ENCODE measurements around the gene SLC17A7.
"Not testable (repeated sequence)": the region's sequence is repeated elsewhere in the genome, so short reads cannot be mapped to it uniquely, and the experiment has no call there.

The SLC17A7 gene

DNA sequence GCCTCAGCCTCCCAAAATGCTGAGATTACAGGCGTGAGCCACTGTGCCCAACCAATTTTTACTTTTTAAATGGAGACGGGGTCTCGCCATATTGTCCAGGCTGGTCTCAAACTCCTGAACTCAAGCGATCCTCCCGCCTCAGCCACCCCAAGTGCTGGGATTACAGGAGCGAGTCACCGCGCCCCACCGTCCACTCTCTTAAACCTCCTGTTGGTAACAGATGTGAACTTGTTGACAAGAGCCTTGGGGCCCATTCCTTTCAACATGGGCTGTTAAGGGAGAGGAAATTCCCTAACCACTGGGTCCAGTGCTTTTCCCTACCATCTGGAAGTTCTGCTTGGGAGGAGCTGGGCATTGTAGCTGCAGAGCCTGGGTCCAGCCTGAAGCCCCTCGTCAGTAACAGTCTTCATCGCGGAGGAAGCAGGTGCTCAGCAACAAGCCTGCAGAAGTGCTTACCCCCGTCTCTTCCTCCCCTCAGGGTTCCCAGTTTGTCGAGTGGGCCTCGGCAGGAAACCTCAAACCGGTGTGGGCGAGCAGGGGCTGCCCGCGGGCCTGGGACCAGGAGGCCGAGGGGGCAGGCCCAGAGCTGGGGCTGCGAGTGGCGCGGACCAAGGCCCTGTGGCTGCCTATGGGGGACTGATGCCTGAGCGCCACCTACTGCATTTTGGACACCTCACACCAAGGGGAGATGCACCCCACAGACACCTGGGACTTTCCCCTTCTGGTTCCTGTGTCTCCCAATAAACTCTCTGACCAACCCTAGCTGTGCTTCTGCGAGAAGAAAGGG lies 28.7 kb upstream of the SLC17A7 start:
- no peak for DNase-seq

DNA sequence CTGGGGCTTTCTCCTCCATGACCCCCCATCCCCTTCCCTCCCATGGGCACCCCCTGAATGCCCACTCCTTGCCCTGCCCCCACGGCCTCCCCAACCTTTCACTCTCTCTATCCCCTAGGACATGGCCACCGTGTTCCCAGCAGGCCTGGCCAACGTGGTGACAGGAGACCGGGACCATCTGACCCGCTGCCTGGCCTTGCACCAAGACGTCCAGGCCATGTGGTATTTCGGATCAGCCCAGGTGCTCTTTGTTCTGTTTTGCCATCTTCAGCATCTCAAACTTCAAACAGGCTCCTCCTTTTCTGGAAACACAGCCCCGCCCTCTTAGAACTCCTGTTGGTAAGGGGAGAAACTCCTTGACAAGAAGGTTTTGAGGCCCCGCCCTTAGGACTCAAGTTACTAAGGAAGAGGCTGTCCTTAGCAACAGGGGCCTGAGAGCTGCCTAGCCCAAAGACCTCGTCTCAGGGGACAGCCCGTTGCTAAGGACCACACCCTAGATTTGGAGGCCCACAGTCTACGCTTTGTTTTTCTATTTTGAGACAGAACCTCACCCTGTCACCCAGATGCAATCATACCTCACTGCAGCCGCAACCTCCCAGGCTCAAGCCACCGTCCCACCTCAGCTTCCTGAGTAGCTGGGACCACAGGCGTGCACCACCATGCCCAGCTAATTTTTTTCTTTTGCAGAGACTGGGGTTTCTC lies 27.6 kb upstream of the SLC17A7 start:
- DNase-seq = peak; percentile 48

DNA sequence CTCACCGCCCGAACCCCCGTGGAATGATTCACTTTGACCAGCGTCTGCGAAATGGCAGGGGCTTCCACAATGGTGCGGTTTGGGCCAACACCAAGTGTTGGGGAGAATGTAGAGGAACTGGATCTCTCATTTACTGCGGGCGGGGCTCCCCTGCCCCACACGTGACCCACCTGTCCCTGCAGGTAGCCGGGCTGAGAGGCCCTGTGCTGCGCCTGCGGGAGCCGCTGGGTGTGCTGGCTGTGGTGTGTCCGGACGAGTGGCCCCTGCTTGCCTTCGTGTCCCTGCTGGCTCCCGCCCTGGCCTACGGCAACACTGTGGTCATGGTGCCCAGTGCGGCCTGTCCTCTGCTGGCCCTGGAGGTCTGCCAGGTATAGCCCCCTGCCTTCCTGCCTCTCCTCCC lies 26.9 kb upstream of the SLC17A7 start:
- DNase-seq = no peak

DNA sequence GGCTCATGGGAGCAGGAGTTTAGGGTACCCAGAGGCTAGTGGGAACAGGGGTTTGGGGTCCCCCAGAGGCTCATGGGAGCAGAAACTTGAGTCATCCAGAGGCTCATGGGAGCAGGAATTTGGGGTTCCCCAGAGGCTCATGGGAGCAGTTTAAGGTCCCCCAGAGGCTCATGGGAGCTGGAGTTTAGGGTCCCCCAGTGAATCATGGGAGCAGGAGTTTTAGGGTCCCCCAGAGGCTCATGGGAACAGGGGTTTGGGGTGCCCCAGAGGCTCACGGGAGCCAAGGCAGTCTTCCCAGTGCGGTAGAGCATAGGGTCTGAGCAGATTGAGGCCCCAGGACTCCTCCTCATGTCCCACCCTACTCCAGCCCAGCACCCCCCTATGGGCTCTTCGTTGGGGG lies 24.0 kb upstream of the SLC17A7 start:
- no peak for DNase-seq

DNA sequence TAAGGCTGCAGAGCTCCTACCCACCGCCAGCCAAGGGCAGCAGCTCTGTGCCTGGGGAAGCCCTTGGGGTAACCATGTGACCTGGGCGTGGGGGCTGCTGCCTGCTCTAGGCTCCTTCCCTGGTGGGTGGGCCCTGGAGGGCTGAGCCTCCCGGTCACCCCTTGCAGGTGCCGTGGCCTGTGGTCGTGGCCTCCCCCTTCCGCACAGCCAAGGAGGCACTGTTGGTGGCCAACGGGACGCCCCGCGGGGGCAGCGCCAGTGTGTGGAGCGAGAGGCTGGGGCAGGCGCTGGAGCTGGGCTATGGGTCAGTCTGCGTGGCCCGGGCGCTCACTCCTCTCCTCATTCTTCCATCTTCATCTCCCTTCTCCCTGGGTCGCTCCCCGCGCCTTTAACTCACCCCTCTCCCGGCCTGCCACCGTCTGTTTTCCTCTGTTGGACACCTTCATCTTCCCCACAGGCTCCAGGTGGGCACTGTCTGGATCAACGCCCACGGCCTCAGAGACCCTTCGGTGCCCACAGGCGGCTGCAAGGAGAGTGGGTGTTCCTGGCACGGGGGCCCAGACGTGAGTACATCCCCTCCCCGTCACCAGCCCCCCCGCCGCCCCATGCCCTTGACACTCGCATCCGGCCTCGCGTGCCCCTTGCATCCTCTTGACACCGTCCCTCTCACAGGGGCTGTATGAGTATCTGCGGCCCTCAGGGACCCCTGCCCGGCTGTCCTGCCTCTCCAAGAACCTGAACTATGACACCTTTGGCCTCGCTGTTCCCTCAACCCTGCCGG lies 22.8 kb upstream of the SLC17A7 start:
- DNase-seq = no peak

DNA sequence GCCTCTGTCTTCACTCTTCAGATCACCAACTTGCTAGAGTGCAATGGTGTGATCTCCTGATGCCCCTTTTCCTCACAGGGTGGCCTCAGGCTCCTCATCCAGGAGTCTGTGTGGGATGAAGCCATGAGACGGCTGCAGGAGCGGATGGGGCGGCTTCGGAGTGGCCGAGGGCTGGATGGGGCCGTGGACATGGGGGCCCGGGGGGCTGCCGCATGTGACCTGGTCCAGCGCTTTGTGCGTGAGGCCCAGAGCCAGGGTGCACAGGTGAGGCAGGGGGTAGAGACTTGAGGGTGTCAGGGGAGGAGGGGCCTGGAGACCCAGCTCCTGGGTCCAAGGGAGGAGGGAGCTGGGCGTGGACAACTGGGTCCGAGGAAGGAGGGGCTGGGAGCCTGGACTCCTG lies 21.2 kb upstream of the SLC17A7 start:
- no peak for DNase-seq

DNA sequence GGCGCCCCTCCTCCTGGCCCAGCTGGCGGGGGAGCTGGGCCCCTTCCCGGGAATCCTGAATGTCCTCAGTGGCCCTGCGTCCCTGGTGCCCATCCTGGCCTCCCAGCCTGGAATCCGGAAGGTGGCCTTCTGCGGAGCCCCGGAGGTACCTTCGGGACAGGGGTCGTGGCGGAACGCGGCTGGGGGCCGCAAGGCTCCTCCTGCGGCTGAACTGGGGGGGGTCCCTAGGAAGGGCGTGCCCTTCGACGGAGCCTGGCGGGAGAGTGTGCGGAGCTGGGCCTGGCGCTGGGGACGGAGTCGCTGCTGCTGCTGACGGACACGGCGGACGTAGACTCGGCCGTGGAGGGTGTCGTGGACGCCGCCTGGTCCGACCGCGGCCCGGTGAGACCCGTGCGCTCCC lies 20.3 kb upstream of the SLC17A7 start:
- no peak for DNase-seq

DNA sequence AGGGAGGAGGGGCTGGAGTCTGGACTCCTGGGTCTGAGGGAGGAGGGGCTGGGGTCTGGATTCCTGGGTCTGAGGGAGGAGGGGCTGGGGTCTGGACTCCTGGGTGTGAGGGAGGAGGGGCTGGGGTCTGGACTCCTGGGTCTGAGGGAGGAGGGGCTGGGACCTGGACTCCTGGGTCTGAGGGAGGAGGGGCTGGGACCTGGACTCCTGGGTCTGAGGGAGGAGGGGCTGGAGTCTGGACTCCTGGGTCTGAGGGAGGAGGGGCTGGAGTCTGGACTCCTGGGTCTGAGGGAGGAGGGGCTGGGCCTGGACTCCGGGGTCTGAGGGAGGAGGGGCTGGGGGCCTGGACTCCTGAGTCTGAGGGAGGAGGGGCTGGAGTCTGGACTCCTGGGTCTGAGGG lies 19.8 kb upstream of the SLC17A7 start:
- not testable (repeated sequence) for DNase-seq

DNA sequence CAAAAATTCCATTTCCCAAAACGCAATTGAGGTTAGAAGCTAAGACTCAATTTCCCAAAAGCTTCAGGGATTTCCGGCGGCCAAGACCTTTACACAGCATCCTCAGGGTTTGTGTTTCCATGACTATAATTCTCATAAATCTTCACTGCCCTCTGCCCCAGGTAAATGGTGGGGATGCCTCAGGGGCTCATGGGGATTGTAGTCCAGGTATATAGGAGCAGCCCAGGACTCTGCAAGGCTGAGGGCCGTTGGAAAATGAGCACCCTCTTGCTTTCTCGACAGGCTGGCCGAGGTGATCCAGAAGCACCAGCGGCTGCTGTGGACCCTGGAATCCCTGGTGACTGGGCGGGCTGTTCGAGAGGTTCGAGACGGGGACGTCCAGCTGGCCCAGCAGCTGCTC lies 18.1 kb upstream of the SLC17A7 start:
- DNase-seq = no peak

DNA sequence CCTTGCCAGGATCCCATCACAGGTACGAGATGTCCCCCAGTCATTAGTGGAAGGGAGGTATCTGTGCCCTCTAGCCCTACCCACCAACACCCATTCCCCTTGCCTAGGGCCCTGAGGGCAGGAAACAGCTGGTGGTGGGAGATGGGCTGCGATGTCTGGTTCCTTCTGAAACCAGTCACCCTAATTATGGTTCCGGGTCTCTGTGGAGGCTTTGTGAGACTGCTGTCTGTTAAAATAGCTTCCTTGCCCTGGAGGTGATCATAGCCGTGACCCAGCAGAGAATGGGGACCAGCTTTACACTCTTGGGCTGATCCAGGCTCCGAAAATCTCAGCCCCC lies 17.2 kb upstream of the SLC17A7 start:
- no peak for DNase-seq

DNA sequence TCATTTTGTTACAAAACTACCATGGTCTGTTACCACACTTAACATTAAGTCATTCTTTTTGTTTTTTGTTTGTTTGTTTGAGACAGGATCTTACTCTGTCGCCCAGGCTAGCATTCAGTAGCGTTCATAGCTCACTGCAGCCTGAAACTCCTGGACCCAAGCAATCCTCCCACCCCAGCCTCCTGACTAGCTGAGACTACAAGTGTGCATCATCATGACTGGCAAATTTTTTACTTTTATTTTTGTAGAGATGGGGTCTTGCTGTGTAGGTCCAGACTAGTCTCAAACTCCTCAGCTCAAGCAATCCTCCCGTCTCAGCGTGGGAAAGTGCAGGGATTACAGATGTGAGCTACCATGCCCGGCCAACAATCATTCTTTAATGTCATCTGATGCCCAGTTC lies 15.0 kb upstream of the SLC17A7 start:
- DNase-seq = no peak

DNA sequence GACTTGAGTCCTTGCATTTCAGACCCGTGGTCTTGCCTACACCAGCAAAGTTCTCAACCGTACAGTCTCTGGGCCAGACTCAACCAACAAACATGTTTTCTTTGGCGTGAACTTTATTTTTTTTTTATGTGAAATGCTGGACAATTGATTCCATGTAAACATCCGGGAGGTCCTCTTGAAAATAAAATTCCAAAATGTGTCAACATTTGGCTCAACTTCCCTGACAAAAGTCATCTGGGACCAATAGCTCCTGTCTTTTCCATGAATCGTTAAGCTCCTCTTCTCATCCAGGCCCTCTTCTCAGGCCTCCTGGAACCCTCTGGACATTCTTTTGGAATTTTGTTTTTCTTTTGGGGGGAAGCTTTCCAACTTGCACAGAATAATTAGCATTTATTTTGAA lies 14.4 kb upstream of the SLC17A7 start:
- no peak for DNase-seq

DNA sequence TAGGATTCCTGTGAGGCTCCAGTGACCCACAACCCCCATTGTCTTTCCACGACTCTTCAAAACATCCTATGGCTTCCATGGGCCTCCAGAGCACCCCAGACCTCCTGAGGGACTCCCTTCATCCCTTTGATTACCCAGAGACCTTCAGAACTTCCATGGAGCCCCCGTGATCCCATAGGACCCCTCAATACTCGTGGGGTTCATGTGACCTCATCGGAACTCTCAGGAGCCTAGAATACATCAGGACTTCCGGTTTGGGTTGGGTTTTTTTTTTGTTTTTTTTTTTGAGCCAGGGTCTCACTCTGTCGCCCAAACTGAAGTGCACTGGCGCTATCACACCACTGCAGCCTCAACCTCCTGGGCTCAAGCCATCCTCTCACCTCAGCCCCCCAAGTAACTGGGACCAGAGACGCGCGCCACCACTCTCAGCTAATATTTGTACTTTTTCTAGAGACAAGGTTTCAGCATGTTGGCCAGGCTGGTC lies 12.5 kb upstream of the SLC17A7 start:
- DNase-seq = no peak

DNA sequence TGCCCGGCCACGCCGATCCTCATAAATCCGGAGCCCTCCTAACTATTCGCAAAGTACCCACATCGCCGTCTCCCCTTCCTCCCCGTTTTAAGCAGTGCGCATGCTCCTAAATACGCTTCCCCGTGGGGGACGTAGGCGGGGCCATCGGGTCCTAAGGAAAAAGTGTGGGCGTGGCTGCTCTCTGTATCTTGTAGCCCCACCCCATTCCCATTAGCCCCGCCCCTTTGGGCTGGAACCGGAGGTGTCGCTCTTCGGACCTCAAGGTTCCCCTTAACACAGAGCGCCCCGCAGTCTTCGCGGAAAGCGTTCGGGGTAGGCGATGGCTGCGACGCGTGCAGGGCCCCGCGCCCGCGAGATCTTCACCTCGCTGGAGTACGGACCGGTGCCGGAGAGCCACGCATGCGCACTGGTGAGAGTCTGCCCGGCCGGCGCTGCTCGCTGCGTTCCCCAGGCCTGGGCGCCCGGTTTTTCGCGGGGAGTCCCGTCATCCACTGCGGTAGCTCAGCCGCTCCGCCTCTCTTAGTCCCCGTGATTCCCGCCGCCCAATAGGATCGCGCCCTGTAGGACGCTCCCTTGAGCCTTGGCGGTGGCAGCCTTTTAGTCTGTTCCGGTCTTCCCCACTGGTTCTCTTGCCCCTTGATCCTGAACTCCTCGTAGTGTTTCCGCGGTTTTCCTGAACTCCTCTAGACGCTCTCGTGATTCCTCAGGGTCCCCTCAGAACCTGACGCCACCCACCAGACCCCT lies 11.9 kb upstream of the SLC17A7 start, which contains the start of gene ALDH16A1:
Gene ALDH16A1, plus strand, starts transcription at position 213 of the 744 bp plus-strand sequence. Its CDS starts 107 bp downstream, at position 320.
- peak; percentile 100 for DNase-seq

DNA sequence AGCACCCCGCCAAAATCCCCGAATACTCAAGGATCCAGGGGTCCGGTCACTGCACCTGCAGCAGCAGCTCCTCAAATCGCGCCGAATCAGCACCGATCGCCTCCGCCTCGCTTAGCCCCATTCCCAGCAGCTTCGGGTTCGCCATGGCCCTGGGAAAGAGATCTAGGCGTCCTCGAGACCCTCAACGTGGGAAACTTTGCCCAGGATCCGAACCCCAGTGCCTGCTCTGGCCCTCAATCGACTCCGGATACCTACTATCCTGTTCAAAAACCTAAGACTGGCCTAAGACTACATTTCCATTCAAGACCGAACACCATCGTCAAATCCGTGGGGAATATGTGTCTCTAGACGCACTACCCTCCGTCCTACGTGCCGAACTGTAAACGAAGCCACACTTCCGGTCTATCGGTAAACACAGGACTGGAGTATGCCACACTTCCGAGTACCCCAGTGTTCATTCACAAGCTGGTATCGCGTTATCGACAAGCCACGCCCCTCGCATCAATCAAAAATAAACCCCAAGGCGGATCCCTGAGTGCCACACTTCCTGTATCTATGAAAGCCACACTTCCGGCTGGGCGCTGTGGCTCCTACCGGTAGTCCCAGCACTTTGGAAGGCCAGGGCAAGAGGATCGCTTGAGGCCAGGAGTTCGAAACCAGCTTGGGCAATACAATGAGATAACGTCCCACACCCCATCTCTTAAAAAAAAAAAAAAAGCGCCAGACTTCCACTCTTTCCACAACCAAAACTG lies 10.3 kb upstream of the SLC17A7 start, which contains the start of gene PIH1D1:
Gene PIH1D1, minus strand, starts transcription at position 385 of the 752 bp plus-strand sequence. Its CDS starts 240 bp downstream, at position 145.
- DNase-seq = peak; percentile 100

DNA sequence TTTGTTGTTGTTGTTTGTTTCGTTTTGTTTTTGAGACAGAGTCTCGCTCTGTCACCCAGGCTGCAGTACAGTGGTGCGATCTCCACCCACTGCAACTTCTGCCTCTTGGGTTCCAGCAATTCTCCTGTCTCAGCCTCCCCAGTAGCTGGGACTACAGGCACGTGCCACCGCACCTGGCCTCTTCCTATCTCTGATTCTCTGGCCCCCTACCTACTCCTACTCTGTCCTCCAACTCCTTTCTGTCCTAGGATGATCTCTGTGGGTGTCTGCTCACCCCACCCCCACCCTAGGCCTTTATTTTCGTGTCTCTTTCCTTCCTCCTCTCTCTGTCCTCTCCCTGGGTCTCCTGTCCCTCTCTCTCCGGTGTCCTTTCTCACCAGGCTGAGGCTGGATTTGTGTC lies 9.1 kb upstream of the SLC17A7 start:
- DNase-seq = no peak

DNA sequence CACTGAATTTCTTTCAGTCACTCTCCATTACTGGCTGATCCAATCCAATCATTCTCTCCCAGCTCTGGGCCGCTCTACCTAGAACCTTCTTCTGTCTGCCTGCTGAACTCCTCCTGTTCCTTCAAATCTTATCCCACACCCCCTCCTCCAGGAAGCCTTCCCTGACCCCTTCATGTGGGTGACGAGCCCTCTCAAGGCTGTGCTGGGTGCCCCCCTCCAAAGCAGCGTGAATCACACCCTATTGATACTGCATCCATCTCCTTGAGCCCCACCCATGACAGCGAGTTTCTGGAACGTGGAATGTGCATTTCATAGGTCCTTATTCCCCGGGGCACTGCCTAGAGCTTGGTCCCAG lies 7.1 kb upstream of the SLC17A7 start:
- no peak for DNase-seq

DNA sequence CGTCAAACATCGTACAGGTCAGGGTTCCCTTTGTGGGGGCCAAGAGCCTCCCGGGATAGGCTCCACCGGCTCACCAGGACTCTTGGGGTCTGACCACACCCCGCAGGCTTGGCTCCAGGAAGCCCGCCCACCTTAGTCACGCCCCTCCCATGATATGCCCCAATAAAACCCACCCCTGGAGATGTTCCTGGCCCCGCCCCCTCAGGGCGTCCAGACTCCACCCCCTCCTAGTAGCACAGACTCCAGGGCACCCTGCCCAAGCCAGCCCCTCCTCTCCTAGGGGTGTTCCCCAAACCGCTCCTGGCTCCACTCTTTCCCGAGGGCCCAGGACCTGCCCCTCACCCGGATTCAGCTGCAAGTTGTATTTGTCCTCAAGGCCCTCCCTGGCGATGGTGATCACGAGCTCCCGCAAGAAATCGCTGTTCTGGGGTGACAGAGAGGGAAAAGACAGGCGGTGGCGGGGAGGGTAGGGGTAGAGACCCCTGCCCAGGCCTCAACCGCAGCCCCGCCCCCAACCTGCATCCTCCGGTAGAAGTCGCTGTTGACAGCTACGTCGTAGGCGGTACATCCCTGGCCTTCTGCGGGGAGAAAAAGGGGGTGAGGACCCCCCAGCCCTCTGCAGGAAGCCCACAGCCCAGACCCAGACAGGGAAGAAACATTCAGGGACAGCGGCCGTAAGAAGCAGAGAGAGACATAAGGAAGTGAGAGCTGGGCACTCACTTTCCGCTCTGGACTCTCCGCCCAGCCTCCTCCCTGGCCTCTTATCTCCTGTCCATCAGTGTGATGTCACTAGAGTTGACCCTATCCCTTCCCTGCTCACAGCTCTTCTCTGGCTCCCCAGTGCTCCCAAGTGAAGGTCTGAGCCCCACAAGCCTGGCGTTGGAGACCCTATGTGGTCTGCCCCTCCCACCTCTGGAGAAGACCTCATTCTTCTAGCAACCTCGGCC lies 6.4 kb upstream of the SLC17A7 start:
- no peak for DNase-seq

DNA sequence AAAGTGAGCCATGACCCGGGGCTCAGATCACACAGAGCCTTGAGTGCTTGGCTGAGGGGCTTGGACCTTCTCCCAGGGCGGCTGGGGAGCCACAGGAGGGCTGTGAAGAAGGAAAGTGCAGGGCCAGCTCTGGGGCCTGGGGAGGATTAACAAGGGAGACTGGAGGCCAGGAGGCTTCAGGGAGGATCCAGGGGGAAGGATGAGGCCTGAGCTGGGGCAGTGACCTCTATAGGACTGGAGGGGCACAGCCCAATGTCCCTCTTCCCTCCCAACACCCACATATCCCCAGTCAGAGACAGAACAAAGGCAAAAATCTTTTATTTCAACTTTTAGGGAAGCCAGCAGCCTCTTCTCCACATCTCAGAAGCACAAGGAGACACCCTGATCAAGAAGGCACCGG lies 4.7 kb upstream of the SLC17A7 start:
- no peak for DNase-seq

DNA sequence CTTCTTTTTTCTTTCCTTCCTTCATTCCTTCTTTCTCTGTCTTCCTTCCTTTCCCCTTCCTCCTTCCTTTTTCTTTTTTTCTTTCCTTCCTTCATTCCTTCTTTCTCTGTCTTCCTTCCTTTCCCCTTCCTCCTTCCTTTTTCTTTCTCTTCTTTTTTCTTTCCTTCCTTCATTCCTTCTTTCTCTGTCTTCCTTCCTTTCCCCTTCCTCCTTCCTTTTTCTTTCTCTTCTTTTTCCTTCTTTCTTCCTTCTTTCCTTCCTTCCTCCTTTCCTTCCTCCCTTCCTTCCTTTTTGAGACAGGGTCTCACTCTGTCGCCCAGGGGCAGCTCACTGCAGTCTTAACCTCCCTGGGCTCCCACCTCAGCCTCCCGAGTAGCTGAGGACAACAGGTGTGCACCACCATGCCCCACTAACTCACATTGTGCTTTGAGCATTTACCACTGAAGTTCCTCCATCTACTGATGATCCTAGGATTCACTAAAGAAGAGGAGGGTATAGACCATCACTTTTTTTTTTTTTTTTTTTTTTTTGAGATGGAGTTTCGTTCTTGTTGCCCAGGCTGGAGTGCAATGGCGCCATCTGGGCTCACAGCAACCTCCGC lies 2.9 kb upstream of the SLC17A7 start:
- peak; percentile 17 for DNase-seq

Measured in eye (tissue), 1 donor.